ENCODE results near the gene MAEA. TPM values are rescaled to one million over a fixed set of nuclear protein-coding genes. Genes with fewer than 3 reads are reported as not detected.
"Not testable (repeated sequence)": the region's sequence is repeated elsewhere in the genome, so short reads cannot be mapped to it uniquely, and the experiment has no call there.

MAEA gene
- total RNA-seq, 2 experiments from 2014 or later = 61.5 to 63.2 TPM

DNA sequence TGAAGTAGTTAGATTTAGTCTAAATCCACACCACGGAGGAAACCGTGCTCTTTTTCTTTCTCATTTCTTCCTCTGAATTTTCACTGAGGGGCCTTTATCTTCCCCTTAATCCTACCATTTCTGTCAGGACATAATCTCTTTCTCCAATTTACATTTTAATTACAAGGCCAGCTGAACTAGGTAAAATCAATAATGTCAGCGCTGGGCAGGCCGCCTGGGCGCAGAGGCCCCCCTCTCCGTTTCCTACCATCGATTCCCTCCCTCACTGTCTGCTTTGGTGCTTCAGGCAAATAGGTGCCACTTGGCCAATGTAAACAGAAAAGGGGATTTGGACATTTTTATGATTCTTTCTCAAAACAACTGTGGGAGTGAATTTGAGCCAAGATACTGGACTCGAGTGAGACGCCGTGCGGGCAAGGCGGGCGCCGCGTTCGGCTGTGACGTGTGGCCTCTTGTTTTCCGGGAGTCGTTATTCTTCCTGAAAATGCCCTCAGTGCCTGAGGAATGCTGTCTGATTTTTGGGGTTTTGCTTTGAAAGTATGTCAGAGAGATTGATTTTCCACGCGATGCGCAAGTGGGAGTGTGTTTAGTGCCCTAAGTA is 79.9 kb downstream of the MAEA start:
- Histone ChIP-seq H3K27ac (ENCODE audit: low read depth in 1 of 2, low read length in 2 of 2) (no peak overlapping the region), H3K27me3 (ENCODE audit: control insufficient read depth in 1 of 2, insufficient read depth in 2 of 2, low read length in 2 of 2) (no peaks in the 10 kb centered on the region), H3K4me3 (ENCODE audit: low read length) (no peak overlapping the region), H3K4me1 (ENCODE audit: insufficient read depth, low read length) (no peaks in the 10 kb centered on the region), H3K9me3 (ENCODE audit: control insufficient read depth in 1 of 2, insufficient read depth in 1 of 2, low read length in 2 of 2) (no peaks in the 10 kb centered on the region), H3K36me3 (ENCODE audit: insufficient read depth, low read length) (peaks cover 34% of the 10 kb centered on the region)
- no peak for DNase-seq
- intact Hi-C loops (cut with DNase I, micrococcal nuclease) = no loop called here
- no peaks in the 10 kb centered on the region for H3K4me1 Mint-ChIP-seq (ENCODE audit: low read depth)
- ATAC-seq (ENCODE audit: poor library complexity) = no peak
- POLR2A ChIA-PET = no interaction called here
- TF ChIP-seq, protein P1, sequence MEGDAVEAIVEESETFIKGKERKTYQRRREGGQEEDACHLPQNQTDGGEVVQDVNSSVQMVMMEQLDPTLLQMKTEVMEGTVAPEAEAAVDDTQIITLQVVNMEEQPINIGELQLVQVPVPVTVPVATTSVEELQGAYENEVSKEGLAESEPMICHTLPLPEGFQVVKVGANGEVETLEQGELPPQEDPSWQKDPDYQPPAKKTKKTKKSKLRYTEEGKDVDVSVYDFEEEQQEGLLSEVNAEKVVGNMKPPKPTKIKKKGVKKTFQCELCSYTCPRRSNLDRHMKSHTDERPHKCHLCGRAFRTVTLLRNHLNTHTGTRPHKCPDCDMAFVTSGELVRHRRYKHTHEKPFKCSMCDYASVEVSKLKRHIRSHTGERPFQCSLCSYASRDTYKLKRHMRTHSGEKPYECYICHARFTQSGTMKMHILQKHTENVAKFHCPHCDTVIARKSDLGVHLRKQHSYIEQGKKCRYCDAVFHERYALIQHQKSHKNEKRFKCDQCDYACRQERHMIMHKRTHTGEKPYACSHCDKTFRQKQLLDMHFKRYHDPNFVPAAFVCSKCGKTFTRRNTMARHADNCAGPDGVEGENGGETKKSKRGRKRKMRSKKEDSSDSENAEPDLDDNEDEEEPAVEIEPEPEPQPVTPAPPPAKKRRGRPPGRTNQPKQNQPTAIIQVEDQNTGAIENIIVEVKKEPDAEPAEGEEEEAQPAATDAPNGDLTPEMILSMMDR (IDR thresholded peaks at IDR 0.05) = no peak
- H3K27ac Mint-ChIP-seq = no peak overlapping the region
- H3K9me3 Mint-ChIP-seq = no peaks in the 10 kb centered on the region
- H3K36me3 Mint-ChIP-seq (ENCODE audit: low read depth) = peaks cover 40% of the 10 kb centered on the region
- H3K27me3 Mint-ChIP-seq = no peaks in the 10 kb centered on the region
- H3K4me3 Mint-ChIP-seq = no peak overlapping the region
- CTCF ChIA-PET = no interaction called here

DNA sequence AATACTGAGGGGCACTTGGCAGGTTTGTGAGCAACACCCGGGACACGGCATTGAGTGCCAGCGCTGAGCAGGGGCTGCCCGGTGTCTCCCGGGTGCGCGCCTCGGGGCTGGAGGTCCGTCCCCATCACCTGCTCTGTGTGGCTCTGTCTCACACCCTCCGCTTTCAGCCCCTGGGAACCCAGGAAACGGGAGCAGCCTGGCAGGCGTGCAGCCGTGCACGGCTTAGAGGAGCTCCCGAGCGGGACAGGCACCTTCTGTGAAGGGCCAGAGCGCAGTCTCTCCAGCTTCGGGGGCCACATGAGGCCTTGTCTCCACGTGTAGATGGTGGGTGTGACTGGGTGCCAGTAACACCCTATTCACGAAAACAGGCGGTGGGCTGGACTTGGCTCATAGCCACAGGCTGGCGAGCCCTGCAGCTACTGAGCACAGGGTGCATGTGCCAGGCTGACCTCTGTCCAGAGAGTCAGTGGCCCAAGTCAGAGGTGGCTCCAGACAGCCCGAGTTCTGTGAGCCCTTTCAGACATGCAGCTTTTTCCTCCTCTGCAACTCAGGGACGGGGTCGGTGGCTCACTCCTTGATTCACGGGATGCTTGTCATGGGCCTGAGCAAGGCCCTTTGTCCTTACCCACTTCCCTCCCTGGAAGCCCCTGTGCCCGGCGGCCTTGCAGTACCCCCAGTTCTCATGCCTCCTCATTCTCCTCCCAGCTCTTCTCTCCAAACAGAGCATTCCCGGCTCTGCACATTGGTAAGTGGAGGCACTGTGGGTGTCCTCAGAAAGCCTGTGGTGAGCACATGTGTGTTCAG is 80.8 kb downstream of the MAEA start:
- Histone ChIP-seq H3K27ac (ENCODE audit: low read depth in 1 of 2, low read length in 2 of 2) (no peak overlapping the region), H3K4me1 (ENCODE audit: insufficient read depth, low read length) (no peaks in the 10 kb centered on the region), H3K36me3 (ENCODE audit: insufficient read depth, low read length) (peaks cover 29% of the 10 kb centered on the region), H3K27me3 (ENCODE audit: control insufficient read depth in 1 of 2, insufficient read depth in 2 of 2, low read length in 2 of 2) (no peaks in the 10 kb centered on the region), H3K4me3 (ENCODE audit: low read length) (no peak overlapping the region), H3K9me3 (ENCODE audit: control insufficient read depth in 1 of 2, insufficient read depth in 1 of 2, low read length in 2 of 2) (no peaks in the 10 kb centered on the region)
- intact Hi-C loops (cut with DNase I, micrococcal nuclease) = no loop called here
- POLR2A ChIA-PET = no interaction called here
- DNase-seq = no peak
- TF ChIP-seq, protein P1 (IDR thresholded peaks at IDR 0.05) = no peak
- H3K9me3 Mint-ChIP-seq = no peaks in the 10 kb centered on the region
- H3K4me3 Mint-ChIP-seq = no peak overlapping the region
- peaks cover 40% of the 10 kb centered on the region for H3K36me3 Mint-ChIP-seq (ENCODE audit: low read depth)
- H3K4me1 Mint-ChIP-seq (ENCODE audit: low read depth) = no peaks in the 10 kb centered on the region
- no peaks in the 10 kb centered on the region for H3K27me3 Mint-ChIP-seq
- CTCF ChIA-PET = no interaction called here
- ATAC-seq (ENCODE audit: poor library complexity) = no peak
- H3K27ac Mint-ChIP-seq = no peak overlapping the region

DNA sequence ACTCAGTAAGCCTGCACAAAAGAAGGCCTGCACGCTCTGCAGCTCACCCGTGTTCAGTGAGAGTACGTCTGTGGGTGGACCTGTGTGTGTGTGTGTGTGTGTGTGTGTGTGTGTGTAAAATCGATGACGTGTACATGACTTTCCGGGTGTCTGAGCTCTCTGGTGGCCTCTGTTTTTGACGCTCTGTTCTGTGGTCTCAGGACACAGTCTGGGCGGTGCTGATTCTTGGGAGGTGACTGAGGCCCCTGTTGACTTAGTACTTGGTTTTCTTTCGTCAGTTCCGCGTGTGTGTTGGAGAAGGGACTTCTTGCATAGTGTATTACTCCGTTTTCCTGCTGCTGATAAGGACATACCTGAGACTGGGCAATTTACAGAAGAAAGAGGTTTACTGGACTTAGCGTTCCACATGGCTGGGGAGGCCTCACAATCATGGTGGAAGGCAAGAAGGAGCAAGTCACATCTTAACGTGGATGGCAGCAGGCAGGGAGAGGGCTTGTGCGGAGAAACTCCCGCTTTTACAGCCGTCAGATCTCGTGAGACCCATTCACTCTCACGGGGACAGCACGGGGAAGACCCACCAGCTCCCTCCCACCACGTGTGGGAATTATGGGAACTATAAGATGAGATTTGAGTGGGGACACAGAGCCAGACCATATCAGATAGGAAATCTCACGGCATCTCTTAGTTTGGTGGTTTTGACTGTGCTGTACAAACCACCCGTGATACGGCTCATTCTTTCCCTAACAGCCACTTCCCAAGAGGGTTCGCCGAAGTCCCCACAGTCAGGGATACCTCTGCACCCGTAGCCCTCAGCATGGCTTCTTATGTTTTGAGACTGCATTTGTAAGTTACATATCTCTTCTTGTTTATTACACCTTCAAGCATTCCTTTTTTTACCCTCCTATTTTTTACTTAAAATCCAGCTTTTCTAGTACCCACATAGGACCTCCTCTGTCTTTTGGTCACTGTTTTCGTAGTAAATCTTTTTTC is 81.8 kb downstream of the MAEA start:
- Histone ChIP-seq H3K36me3 (ENCODE audit: insufficient read depth, low read length) (peaks cover 30% of the 10 kb centered on the region), H3K27ac (ENCODE audit: low read depth in 1 of 2, low read length in 2 of 2) (no peak overlapping the region), H3K27me3 (ENCODE audit: control insufficient read depth in 1 of 2, insufficient read depth in 2 of 2, low read length in 2 of 2) (no peaks in the 10 kb centered on the region), H3K4me3 (ENCODE audit: low read length) (no peak overlapping the region), H3K9me3 (ENCODE audit: control insufficient read depth in 1 of 2, insufficient read depth in 1 of 2, low read length in 2 of 2) (no peaks in the 10 kb centered on the region), H3K4me1 (ENCODE audit: insufficient read depth, low read length) (no peaks in the 10 kb centered on the region)
- intact Hi-C loops (cut with DNase I, micrococcal nuclease) = no loop called here
- ChIA-PET POLR2A (no interaction called here), CTCF (no interaction called here)
- DNase-seq (no peak), ATAC-seq (ENCODE audit: poor library complexity) (no peak)
- Mint-ChIP-seq H3K4me3 (no peak overlapping the region), H3K36me3 (ENCODE audit: low read depth) (peaks cover 40% of the 10 kb centered on the region), H3K27me3 (no peaks in the 10 kb centered on the region), H3K9me3 (no peaks in the 10 kb centered on the region), H3K4me1 (ENCODE audit: low read depth) (no peaks in the 10 kb centered on the region), H3K27ac (no peak overlapping the region)
- TF ChIP-seq, protein P1 (IDR thresholded peaks at IDR 0.05) = no peak

DNA sequence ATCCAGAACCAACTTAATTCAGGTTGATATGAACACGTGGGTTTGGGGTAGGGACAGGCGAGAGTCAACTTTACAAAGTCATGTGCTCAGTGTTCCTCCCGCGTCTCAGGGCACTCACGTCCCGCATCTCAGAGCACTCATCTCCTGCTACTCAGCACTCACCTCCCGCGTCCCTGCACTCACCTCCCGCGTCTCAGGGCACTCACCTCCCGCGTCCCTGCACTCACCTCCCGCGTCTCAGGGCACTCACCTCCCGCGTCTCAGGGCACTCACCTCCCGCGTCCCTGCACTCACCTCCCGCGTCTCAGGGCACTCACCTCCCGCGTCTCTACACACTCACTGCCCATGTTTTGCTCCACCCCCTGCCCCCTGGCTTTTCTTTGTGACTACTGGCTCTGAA is 82.9 kb downstream of the MAEA start:
- H3K27ac Mint-ChIP-seq; H3K4me3 ChIP-seq (ENCODE audit: low read length); H3K27me3 Mint-ChIP-seq; DNase-seq; intact Hi-C loops (cut with DNase I, micrococcal nuclease); CTCF ChIA-PET; H3K4me1 Mint-ChIP-seq (ENCODE audit: low read depth); H3K27ac ChIP-seq (ENCODE audit: low read depth in 1 of 2, low read length in 2 of 2); H3K9me3 ChIP-seq (ENCODE audit: control insufficient read depth in 1 of 2, insufficient read depth in 1 of 2, low read length in 2 of 2); POLR2A ChIA-PET; ATAC-seq (ENCODE audit: poor library complexity); H3K4me3 Mint-ChIP-seq; H3K4me1 ChIP-seq (ENCODE audit: insufficient read depth, low read length); H3K9me3 Mint-ChIP-seq; H3K27me3 ChIP-seq (ENCODE audit: control insufficient read depth in 1 of 2, insufficient read depth in 2 of 2, low read length in 2 of 2): not testable (repeated sequence)
- H3K36me3 Mint-ChIP-seq (ENCODE audit: low read depth) = peaks cover 40% of the 10 kb centered on the region
- H3K36me3 ChIP-seq (ENCODE audit: insufficient read depth, low read length) = peaks cover 24% of the 10 kb centered on the region
